UCSD-AML1 (cell line): Measurements from ENCODE around the gene SEMA4C.

Experiments used
- DNase-seq: peaks from one replicate; lab custom pipeline; 2025; ENCODE audit not compliant: unreplicated experiment; lab: John Stamatoyannopoulos, UW

SEMA4C gene

DNA sequence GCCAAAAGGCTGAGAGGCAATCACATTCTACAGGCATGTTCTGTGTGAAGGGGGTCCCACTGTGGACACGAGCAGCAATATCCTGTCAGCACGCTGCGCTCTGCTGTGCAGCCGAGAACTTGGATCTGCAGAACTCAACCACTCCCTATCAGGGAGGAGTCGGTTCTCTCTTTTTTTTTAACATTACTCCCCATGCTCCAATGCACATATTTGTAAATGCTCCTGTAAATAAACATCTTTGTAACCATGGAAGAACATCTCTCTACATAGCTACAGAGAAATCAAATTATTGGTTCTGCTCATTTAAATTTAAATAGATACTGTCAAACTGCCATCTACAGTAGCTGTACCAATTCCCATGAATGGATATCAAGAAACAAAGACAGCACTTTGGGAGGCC, 23.1 kb downstream of the SEMA4C start:
- no peak for DNase-seq

DNA sequence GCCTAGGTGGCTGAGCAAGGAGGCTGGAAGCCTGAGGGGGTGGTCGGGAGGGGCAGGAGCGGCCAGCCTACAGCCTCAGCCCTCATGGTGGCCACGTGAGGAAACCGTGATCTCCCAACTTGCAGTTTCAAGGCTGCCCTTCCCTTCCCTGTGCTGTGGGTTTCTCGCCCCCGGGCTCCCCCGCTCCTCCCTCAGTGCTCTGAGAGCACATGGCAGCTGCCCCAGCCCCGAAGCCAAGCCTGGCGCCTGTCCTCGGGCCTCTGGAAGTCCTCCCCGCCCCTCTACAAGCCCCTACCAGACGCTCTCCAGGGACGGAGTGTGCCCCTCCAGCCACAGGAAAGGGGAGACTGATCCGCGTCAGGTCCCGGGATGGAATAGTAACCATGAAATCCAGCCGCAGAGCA, 25.5 kb downstream of the SEMA4C start:
- DNase-seq: no peak

GRCh38 chr2:96843538-96844268, 26.2 kb downstream of the SEMA4C start, which contains the start of gene ANKRD23:
Gene ANKRD23, minus strand, starts transcription at chr2:96844021. Its CDS starts 29 bp downstream, at chr2:96843992.
- DNase-seq: no peak

DNA sequence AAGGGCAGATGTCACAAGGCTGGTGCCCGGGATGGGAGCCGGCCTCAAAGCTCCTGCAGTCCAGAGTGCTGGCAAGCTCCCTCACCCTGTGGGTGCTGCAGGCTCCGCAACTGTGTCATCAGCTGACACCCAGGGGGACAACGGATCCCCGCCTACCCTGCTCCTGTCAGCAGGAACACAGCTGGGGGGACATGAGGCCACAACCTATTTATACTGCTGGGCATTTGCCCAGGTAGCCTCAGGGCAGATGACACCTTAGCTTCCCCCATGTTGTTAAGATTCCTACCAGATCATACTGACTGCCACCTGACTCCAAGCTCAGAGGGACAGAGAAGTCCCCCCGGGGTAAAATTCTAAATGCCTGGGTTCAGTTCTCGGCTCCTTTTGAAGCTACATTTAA, 27.3 kb downstream of the SEMA4C start:
- DNase-seq: no peak

- DNase-seq: no peak
Measured at GRCh38 chr2:96841701-96842495, 28.0 kb downstream of the SEMA4C start.

GRCh38 chr2:96839875-96840850, 29.7 kb downstream of the SEMA4C start:
- no peak for DNase-seq

DNA sequence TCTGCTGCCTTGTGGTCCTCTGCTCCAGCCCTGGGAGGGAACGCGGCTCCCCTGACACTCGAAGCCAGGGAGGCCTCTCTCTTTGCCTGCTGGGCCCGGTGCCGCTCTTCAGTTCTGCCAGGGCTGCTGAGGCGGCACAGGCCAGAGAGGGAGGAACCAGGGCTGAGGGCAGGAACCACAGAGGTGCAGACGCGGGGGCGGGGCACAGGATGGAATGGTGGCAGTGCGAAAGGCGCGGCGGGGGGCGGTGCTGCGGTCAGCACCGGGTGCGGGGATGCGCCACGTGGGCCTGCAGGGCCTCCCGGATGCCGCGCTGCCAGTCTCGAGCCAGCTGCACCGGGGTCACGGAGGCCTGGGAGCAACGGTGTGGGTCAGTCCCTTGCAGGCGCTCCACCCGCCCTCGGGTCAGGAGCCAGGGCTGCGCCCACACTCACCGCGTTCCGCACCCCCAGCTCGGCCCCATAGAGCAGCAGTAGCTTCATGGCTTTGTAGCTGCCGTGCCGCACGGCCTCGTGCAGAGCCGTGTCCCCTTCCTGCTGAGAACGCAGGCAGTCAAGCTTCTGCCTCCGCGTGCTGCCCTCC, 30.5 kb downstream of the SEMA4C start:
- no peak for DNase-seq

- DNase-seq: no peak
Measured at GRCh38 chr2:96838345-96839292, 31.3 kb downstream of the SEMA4C start.

DNA sequence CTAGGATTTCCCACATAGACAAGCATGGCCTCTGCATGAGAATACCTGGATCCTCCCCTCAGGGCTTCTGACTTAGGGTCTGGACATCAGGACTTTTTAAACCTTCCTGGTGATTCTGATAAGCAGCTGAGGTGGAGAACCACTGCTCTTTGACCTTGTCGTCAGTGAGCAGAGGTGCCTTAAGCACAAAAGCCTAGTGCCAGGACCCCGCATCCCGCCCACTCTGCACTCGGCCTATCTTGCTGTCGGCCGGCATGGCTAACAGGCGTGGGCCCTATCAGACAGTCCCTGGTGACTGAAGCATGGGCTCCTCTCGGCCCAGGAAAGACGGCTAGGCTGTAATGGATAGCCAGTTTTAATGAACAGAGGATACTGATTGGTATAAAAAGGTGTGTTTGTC, 32.3 kb downstream of the SEMA4C start:
- DNase-seq: no peak

GRCh38 chr2:96835830-96836229, 34.0 kb downstream of the SEMA4C start:
- DNase-seq: no peak

DNA sequence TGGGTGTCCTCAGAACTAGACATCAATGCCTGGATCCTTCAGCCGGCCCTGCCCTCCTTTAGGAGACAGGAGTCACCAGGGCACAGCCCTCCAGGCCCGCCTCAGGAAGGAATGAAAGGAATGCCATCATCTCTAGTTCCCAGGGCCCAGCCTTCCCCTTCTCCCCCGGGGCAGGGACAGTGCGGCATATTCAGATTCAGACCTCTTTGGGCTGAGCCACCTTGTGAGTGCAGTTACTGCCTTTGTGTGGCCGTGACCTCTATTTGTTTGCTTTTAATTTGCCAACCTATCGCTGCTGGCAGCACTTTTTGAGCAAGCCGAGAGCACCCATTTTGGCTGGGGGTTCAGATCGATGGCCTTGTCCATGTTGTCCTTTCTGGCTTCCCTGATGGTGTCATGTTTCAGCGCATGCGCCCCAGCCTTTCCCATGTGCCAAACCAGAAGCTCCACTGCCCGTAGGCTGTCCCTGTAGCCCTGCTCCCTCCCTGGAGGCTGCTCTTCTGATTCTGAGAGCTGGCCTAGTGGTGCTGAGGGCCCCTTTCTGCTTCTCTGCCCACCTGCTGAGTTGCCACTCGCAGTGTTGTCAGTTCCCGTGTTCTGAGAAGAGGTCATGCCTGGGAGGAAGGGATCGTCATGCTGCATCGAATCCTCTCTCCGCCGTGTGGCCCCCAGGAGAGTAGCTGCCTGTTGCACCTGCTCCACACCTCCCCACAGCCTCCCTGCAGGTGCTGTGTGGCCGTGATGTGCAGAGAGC, 36.9 kb downstream of the SEMA4C start:
- DNase-seq: no peak

DNA sequence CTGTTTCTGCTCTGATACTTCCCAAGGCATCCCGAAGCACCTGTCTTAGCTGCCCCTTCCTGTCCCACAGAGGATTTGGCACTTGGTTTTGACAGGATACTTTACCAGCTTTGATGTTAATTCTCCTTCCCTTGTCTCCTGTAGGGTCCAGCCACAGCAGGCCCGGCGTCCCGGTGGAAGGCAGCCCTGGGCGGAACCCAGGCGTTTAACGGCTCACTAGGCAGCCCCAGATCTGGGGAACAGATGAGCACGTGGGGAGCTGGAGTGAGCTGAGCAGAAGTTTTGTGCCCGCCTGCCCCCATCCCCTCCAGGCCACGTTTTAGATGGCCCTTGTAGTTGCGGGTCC, 37.5 kb downstream of the SEMA4C start:
- DNase-seq: no peak

DNA sequence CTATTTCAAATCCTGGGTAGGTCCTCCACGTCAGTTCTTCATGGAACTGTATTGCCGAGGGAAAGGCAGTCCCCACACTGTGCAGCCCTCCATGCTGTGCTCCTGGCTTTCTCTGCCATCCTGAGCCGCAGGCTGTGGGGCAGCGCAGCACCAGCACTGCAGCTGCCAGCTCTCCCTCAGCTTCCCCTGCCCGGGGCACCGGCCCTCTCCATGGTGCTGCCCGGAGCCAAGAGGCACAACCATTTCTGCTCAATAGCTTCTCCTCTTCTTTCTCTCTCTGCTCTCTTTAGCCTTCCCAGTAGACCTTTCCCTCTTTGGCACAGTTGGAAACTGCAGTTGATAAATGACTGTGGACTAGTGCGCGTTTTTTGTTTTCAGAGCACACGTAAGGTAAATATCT, 38.2 kb downstream of the SEMA4C start:
- no peak for DNase-seq

GRCh38 chr2:96830044-96830562, 39.8 kb downstream of the SEMA4C start:
- no peak for DNase-seq

GRCh38 chr2:96828874-96829273, 41.0 kb downstream of the SEMA4C start:
- no peak for DNase-seq

GRCh38 chr2:96828436-96828835, 41.4 kb downstream of the SEMA4C start:
- no peak for DNase-seq

- no peak for DNase-seq
Measured at GRCh38 chr2:96826546-96827278, 43.2 kb downstream of the SEMA4C start.

DNA sequence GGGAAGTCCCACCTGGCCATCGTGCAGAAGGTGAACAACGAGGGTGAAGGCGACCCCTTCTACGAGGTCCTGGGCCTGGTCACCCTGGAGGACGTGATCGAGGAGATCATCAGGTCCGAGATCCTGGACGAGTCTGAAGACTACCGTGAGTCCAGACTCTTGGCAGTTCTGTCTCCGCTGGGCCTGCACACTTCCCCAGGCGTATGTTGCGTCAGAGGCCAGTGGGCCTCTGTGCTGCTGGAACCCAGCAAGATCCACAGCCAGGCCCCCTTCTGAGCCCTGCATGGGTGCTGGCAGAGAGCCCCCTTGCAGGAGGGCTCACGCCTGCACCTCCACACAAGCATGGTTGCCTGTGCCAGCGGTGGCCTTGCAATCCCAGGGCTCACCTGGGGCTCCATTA, 44.8 kb downstream of the SEMA4C start:
- no peak for DNase-seq
